Lower lobe of right lung (tissue), 2 donors: ENCODE data around the gene DDR2. TPM values are rescaled to one million over a fixed set of nuclear protein-coding genes. Genes with fewer than 3 reads are reported as not detected.

ENCODE experiments used
- ATAC-seq, 2 donors: fragments of 200-7000 bp; cut with Tn5 transposase; one replicate each; pipeline ENCODE4 v1.9.1; 2020 to 2022; ENCODE audit warnings: mild to moderate bottlenecking in 2 of 2, moderate library complexity in 2 of 2
- DNase-seq: peaks from one replicate; pipeline ENCODE4 v3.0.0-alpha.2; 2020
- H3K27ac ChIP-seq: fragments of 200-600 bp; one replicate; pipeline ENCODE4 v1.8.0; 2022
- H3K27me3 ChIP-seq: fragments of 200-600 bp; one replicate; pipeline ENCODE4 v1.8.0; 2022; ENCODE audit warnings: low read depth
- H3K36me3 ChIP-seq: fragments of 200-600 bp; one replicate; pipeline ENCODE4 v1.8.0; 2022; ENCODE audit warnings: mild to moderate bottlenecking
- H3K4me1 ChIP-seq: fragments of 200-600 bp; one replicate; pipeline ENCODE4 v1.8.0; 2022
- H3K4me3 ChIP-seq: fragments of 200-600 bp; one replicate; pipeline ENCODE4 v1.8.0; 2022; ENCODE audit warnings: mild to moderate bottlenecking
- H3K9me3 ChIP-seq: fragments of 200-600 bp; one replicate; pipeline ENCODE4 v1.8.0; 2022
- intact Hi-C: fragments of 100-400 bp; cut with DNase I; formaldehyde crosslinking; loops from one replicate; pipeline ENCODE4 v1.11.0; 2022
- total RNA-seq: library from RNA; stranded (reverse); fragmentation: NEBNext Ultra II Directional; extraction: Animal tissue kit (Norgen Biotek cat#: 25700); gene quantifications from one replicate; pipeline ENCODE4 v1.2.1, GENCODE V29; 2021
- TF ChIP-seq, protein P1 (sequence below): fragments of 200-600 bp; IDR thresholded peaks from one replicate; pipeline ENCODE4 v1.8.0; 2022; ENCODE audit warnings: antibody characterized with exemption, mild to moderate bottlenecking
- donor health status: DM: no; HTN: yes; CAD: no; lungs with severe emphysema.

The DDR2 gene
- total RNA-seq, 1 donor from 2014 or later, result 47.0 TPM

GRCh38 chr1:162663086-162663485 lies 30.8 kb downstream of the DDR2 start:
- Histone ChIP-seq H3K9me3 (no peaks in the 10 kb centered on the region), H3K4me3 (no peak overlapping the region), H3K27me3 (no peaks in the 10 kb centered on the region), H3K36me3 (no peaks in the 10 kb centered on the region), H3K4me1 (no peaks in the 10 kb centered on the region), H3K27ac (no peak overlapping the region)
- TF ChIP-seq, protein P1, sequence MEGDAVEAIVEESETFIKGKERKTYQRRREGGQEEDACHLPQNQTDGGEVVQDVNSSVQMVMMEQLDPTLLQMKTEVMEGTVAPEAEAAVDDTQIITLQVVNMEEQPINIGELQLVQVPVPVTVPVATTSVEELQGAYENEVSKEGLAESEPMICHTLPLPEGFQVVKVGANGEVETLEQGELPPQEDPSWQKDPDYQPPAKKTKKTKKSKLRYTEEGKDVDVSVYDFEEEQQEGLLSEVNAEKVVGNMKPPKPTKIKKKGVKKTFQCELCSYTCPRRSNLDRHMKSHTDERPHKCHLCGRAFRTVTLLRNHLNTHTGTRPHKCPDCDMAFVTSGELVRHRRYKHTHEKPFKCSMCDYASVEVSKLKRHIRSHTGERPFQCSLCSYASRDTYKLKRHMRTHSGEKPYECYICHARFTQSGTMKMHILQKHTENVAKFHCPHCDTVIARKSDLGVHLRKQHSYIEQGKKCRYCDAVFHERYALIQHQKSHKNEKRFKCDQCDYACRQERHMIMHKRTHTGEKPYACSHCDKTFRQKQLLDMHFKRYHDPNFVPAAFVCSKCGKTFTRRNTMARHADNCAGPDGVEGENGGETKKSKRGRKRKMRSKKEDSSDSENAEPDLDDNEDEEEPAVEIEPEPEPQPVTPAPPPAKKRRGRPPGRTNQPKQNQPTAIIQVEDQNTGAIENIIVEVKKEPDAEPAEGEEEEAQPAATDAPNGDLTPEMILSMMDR, result no peak
- DNase-seq (no peak), ATAC-seq (no peak)
- intact Hi-C loops, result no loop called here

- DNase-seq (no peak), ATAC-seq (peak; percentile 72 to 90)
- Histone ChIP-seq H3K36me3 (no peaks in the 10 kb centered on the region), H3K4me3 (no peak overlapping the region), H3K9me3 (no peaks in the 10 kb centered on the region), H3K27me3 (no peaks in the 10 kb centered on the region), H3K4me1 (no peaks in the 10 kb centered on the region), H3K27ac (no peak overlapping the region)
- intact Hi-C loops, result no loop called here
- TF ChIP-seq, protein P1, result no peak
Measured at GRCh38 chr1:162663589-162664106, 31.4 kb downstream of the DDR2 start.

DNA sequence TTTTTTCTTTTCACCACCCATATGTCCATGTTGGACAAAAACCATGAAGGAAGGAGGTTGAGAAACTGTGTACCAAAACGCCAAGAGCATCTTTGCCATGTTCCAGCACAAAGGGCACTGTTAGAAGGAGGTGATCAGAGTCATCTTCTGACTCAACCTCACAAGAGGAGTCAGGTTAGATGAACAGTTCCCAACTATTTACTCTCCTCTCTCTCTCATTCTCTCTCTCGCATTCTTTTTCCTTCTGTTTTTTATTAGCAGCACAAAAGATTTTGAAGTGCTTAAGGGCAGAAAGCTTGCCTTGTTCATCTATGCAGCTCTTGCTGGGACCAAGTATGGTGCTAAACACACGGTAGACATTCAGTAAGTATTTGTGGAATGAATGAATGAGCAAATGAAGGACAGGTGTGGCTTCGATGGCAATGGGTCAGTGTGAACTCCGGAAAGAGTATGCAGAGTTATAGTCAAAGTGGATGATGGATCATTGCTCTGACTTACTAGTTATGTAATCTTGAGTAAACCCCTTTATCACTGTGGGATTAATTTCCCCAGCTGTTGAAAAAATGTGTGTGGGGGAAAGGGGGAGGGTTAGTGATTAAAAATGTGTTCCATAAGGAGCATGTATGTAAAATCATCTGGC lies 33.9 kb downstream of the DDR2 start:
- Histone ChIP-seq H3K27ac (no peak overlapping the region), H3K4me3 (no peak overlapping the region), H3K9me3 (no peaks in the 10 kb centered on the region), H3K36me3 (no peaks in the 10 kb centered on the region), H3K27me3 (no peaks in the 10 kb centered on the region), H3K4me1 (no peaks in the 10 kb centered on the region)
- TF ChIP-seq, protein P1, result no peak
- intact Hi-C loops, result no loop called here
- DNase-seq (no peak), ATAC-seq (no peak)

GRCh38 chr1:162667381-162668080 lies 35.3 kb downstream of the DDR2 start:
- Histone ChIP-seq H3K27me3 (no peaks in the 10 kb centered on the region), H3K27ac (no peak overlapping the region), H3K4me3 (no peak overlapping the region), H3K4me1 (no peaks in the 10 kb centered on the region), H3K36me3 (no peaks in the 10 kb centered on the region), H3K9me3 (no peaks in the 10 kb centered on the region)
- intact Hi-C loops, result no loop called here
- TF ChIP-seq, protein P1, result no peak
- DNase-seq (no peak), ATAC-seq (no peak)

DNA sequence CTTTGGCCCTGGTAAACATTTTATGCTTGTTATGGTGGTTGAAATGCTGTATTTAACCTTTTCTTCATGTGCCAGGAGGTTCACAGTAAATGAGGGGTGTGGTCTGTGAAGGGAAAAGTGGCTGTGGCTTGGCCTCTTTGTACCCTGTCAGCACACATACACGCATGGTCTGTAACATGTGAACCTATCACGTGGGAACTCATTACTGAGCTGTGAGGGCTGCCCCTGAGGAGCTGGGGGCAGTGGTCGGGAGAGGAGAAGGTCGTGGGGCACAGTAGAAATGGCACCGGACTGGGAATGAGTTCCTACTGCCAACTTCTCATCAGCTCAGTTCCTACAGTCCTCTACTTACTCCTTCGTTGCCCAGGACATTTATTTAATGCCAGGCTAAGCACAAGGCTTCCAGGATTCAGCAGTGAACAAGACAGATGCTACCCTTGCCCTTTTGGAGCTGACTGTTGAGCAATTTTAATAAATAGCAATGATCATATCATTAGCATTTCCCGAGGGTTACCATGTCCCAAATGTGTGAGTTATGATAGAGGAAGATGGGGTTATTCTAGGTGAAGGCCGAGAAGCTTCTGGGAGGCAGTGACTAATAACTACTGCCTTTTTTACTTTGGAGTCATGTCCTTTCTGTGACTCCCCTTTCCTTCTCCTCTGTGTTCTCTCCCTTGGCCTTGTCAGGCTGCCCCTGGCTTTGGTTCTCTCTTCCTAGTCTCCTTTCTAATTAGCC lies 38.8 kb downstream of the DDR2 start:
- TF ChIP-seq, protein P1, result no peak
- DNase-seq (no peak), ATAC-seq (peak; percentile 24 to 27)
- intact Hi-C loops, result no loop called here
- no peaks in the 10 kb centered on the region for H3K27me3 ChIP-seq
- H3K4me1 ChIP-seq, result peaks cover under 1% of the 10 kb centered on the region
- no peaks in the 10 kb centered on the region for H3K9me3 ChIP-seq
- H3K27ac ChIP-seq, result no peak overlapping the region
- H3K4me3 ChIP-seq, result no peak overlapping the region
- H3K36me3 ChIP-seq, result no peaks in the 10 kb centered on the region
